HL-60 (cell line): ENCODE measurements around the gene KCNMA1.

ENCODE experiments used
- DNase-seq, 2 experiments: peaks; one replicate each; pipeline ENCODE4 v3.0.0-alpha.2; 2010 to 2020; ENCODE audit warnings: low read depth in 1 of 2, low spot score in 1 of 2
- H3K27ac ChIP-seq: fragments of 250-450 bp; sonication (Bioruptor Pico); replicated peaks from 2 replicates; pipeline ENCODE4 v1.5.1; 2020; ENCODE audit warnings: mild to moderate bottlenecking, moderate library complexity
- H3K27me3 ChIP-seq: fragments of 250-450 bp; sonication (Bioruptor Pico); 2 replicates; pipeline ENCODE4 v1.5.1; 2021; ENCODE audit warnings: mild to moderate bottlenecking, moderate library complexity; ENCODE audit not compliant: insufficient read depth, poor library complexity, severe bottlenecking
- H3K4me3 ChIP-seq: replicated peaks from 2 replicates; pipeline ENCODE4 v1.5.1; 2011; ENCODE audit warnings: mild to moderate bottlenecking, control low read depth, low read length; ENCODE audit not compliant: insufficient read depth
- CTCF ChIP-seq: IDR thresholded peaks from one replicate; pipeline ENCODE4 v1.5.1; 2011; ENCODE audit warnings: low read length, control low read depth, inconsistent platforms; ENCODE audit not compliant: insufficient read depth
- GABPA ChIP-seq: IDR thresholded peaks from 2 replicates; pipeline ENCODE4 v1.6.1; 2012; ENCODE audit warnings: low read depth
- POLR2AphosphoS5 ChIP-seq: IDR thresholded peaks from 2 replicates; pipeline ENCODE4 v1.6.1; 2012; ENCODE audit warnings: low read depth
- REST ChIP-seq: IDR thresholded peaks from 2 replicates; pipeline ENCODE4 v1.6.1; 2012; ENCODE audit warnings: low read depth; ENCODE audit not compliant: insufficient replicate concordance
- SPI1 ChIP-seq: IDR thresholded peaks from 2 replicates; pipeline ENCODE4 v1.6.1; 2012; ENCODE audit warnings: low read depth, mild to moderate bottlenecking, borderline replicate concordance

Gene KCNMA1

GRCh38 chr10:77363210-77363609, 274.4 kb downstream of the KCNMA1 start:
- no peak overlapping the region for H3K4me3 ChIP-seq
- no peak for TF ChIP-seq GABPA
- TF ChIP-seq CTCF: no peak
- TF ChIP-seq REST: no peak
- TF ChIP-seq POLR2AphosphoS5: no peak
- no peak for TF ChIP-seq SPI1

GRCh38 chr10:77361831-77362230, 275.8 kb downstream of the KCNMA1 start:
- DNase-seq: no peak
- TF ChIP-seq REST (no peak), POLR2AphosphoS5 (no peak), SPI1 (no peak), GABPA (no peak), CTCF (no peak)
- Histone ChIP-seq H3K27me3 (no peaks in the 10 kb centered on the region), H3K27ac (no peak overlapping the region), H3K4me3 (no peak overlapping the region)

More at GRCh38 chr10:77363210-77363609, 274.4 kb downstream of the KCNMA1 start:
- no peak for DNase-seq
- no peaks in the 10 kb centered on the region for H3K27me3 ChIP-seq
- H3K27ac ChIP-seq: no peak overlapping the region

- Histone ChIP-seq H3K4me3 (no peak overlapping the region), H3K27ac (no peak overlapping the region), H3K27me3 (no peaks in the 10 kb centered on the region)
- DNase-seq: no peak
- TF ChIP-seq GABPA (no peak), CTCF (no peak), REST (no peak), SPI1 (no peak), POLR2AphosphoS5 (no peak)
Observed at GRCh38 chr10:77361426-77361825, 276.2 kb downstream of the KCNMA1 start.
